IMR-90 (cell line): ENCODE results near the gene IFI44. TPM values are rescaled to one million over a fixed set of nuclear protein-coding genes. Genes with fewer than 3 reads are reported as not detected.

Source experiments
- ATAC-seq: fragments of 200-7000 bp; cut with Tn5 transposase; 2 replicates; pipeline ENCODE4 v1.9.1; 2020; ENCODE audit warnings: low read depth, mild to moderate bottlenecking, moderate library complexity
- BruUV-seq: library from RNA; stranded (reverse); fragments of 400-500 nt; replicated peaks from 2 replicates; lab custom pipeline; 2021; lab: Mats Ljungman, UMichigan
- CTCF ChIA-PET: fragments of 300-600 bp; formaldehyde crosslinking; extraction: SDS; loops from one replicate; lab custom pipeline; 2021; ENCODE audit warnings: antibody characterized with exemption; lab: Yijun Ruan, JAX
- POLR2A ChIA-PET: fragments of 300-600 bp; sonication (Branson Sonifier 250); formaldehyde crosslinking; loops from one replicate; lab custom pipeline; 2022; ENCODE audit warnings: antibody characterized with exemption; ENCODE audit not compliant: unreplicated experiment; lab: Charles Lee
- DNase-seq: peaks from one replicate; pipeline ENCODE4 v3.0.0; 2013
- H2AFZ ChIP-seq: replicated peaks from 2 replicates; pipeline ENCODE3; 2013; ENCODE audit warnings: low read length, mild to moderate bottlenecking; ENCODE audit not compliant: poor library complexity
- H2AK5ac ChIP-seq: 2 replicates; pipeline ENCODE4 v1.6.1; 2013; ENCODE audit warnings: low read depth, low read length, inconsistent platforms
- H2AK9ac ChIP-seq: replicated peaks from 2 replicates; pipeline ENCODE3; 2013; ENCODE audit warnings: mild to moderate bottlenecking, low read depth, low read length, moderate library complexity; ENCODE audit not compliant: poor library complexity
- H2BK120ac ChIP-seq: 2 replicates; pipeline ENCODE4 v1.6.1; 2013; ENCODE audit warnings: low read depth, low read length, inconsistent platforms
- H2BK15ac ChIP-seq: 3 replicates; pipeline ENCODE4 v1.6.1; 2013; ENCODE audit warnings: low read depth, low read length, inconsistent platforms
- H2BK20ac ChIP-seq: 2 replicates; pipeline ENCODE4 v1.6.1; 2013; ENCODE audit warnings: low read depth, mild to moderate bottlenecking, inconsistent platforms, low read length, moderate library complexity
- H2BK5ac ChIP-seq: 2 replicates; pipeline ENCODE4 v1.6.1; 2013; ENCODE audit warnings: mild to moderate bottlenecking, low read depth, low read length, inconsistent platforms; ENCODE audit not compliant: poor library complexity, severe bottlenecking
- H3K14ac ChIP-seq: replicated peaks from 2 replicates; pipeline ENCODE4 v1.6.1; 2013; ENCODE audit warnings: low read depth, low read length, inconsistent platforms
- H3K18ac ChIP-seq: 2 replicates; pipeline ENCODE4 v1.6.1; 2013; ENCODE audit warnings: low read depth, low read length, control low read depth
- H3K23ac ChIP-seq: 2 replicates; pipeline ENCODE4 v1.6.1; 2013; ENCODE audit warnings: low read depth, low read length, inconsistent platforms
- H3K27ac ChIP-seq: 2 replicates; pipeline ENCODE4 v1.5.1; 2013; ENCODE audit warnings: mild to moderate bottlenecking, control low read depth, low read length; ENCODE audit not compliant: insufficient read depth
- H3K27me3 ChIP-seq: 2 replicates; pipeline ENCODE4 v1.6.1; 2013; ENCODE audit warnings: low read length; ENCODE audit not compliant: control insufficient read depth, insufficient read depth
- H3K36me3 ChIP-seq: 2 replicates; pipeline ENCODE4 v1.6.1; 2013; ENCODE audit warnings: low read length, mixed read lengths; ENCODE audit not compliant: control insufficient read depth, insufficient read depth
- H3K4ac ChIP-seq: 2 replicates; pipeline ENCODE4 v1.6.1; 2013; ENCODE audit warnings: low read depth, low read length, inconsistent platforms
- H3K4me1 ChIP-seq: 2 replicates; pipeline ENCODE4 v1.6.1; 2013; ENCODE audit warnings: low read length, mixed read lengths; ENCODE audit not compliant: control insufficient read depth, insufficient read depth
- H3K4me2 ChIP-seq: 2 replicates; pipeline ENCODE4 v1.6.1; 2013; ENCODE audit warnings: low read depth, mild to moderate bottlenecking, control low read depth, low read length, moderate library complexity
- H3K4me3 ChIP-seq: 2 replicates; pipeline ENCODE4 v1.5.1; 2013; ENCODE audit warnings: low read depth, mild to moderate bottlenecking, control low read depth, low read length, moderate library complexity; ENCODE audit not compliant: insufficient read depth
- H3K56ac ChIP-seq: 2 replicates; pipeline ENCODE4 v1.6.1; 2013; ENCODE audit warnings: low read length, inconsistent platforms; ENCODE audit not compliant: insufficient read depth; ENCODE audit errors: extremely low read depth
- H3K79me1 ChIP-seq, 2 experiments: 2 replicates each; pipeline ENCODE4 v1.6.1; 2013; ENCODE audit warnings: low read length in 2 of 2, inconsistent platforms in 1 of 2, low read depth in 1 of 2
- H3K9ac ChIP-seq: 2 replicates; pipeline ENCODE4 v1.6.1; 2013; ENCODE audit warnings: low read depth, low read length, control low read depth
- H3K9me1 ChIP-seq: 2 replicates; pipeline ENCODE4 v1.6.1; 2013; ENCODE audit warnings: low read length, inconsistent platforms; ENCODE audit not compliant: insufficient read depth
- H3K9me3 ChIP-seq: 2 replicates; pipeline ENCODE4 v1.6.1; 2013; ENCODE audit warnings: low read length; ENCODE audit not compliant: control insufficient read depth, insufficient read depth
- H4K20me1 ChIP-seq: 2 replicates; pipeline ENCODE4 v1.6.1; 2013; ENCODE audit warnings: low read length, inconsistent platforms; ENCODE audit not compliant: insufficient read depth
- H4K5ac ChIP-seq: 2 replicates; pipeline ENCODE4 v1.6.1; 2013; ENCODE audit warnings: mild to moderate bottlenecking, low read depth, low read length, control low read depth
- H4K8ac ChIP-seq, 2 experiments: 2 replicates each; pipeline ENCODE4 v1.6.1; 2013; ENCODE audit warnings: low read depth in 2 of 2, low read length in 2 of 2, control low read depth in 1 of 2, inconsistent platforms in 1 of 2
- H4K91ac ChIP-seq: 2 replicates; pipeline ENCODE4 v1.6.1; 2013; ENCODE audit warnings: low read depth, low read length, inconsistent platforms; ENCODE audit not compliant: insufficient read depth
- CHD1 ChIP-seq: IDR thresholded peaks from 2 replicates; pipeline ENCODE4 v1.6.1; 2012; ENCODE audit warnings: low read depth, low read length, improper control_type of control experiment
- MAFK ChIP-seq: IDR thresholded peaks from 2 replicates; pipeline ENCODE4 v1.6.1; 2012; ENCODE audit warnings: low read depth, low read length, improper control_type of control experiment
- MXI1 ChIP-seq: IDR thresholded peaks from 2 replicates; pipeline ENCODE4 v1.6.1; 2012; ENCODE audit warnings: low read depth, mild to moderate bottlenecking, low read length, moderate library complexity, borderline replicate concordance
- RAD21 ChIP-seq: IDR thresholded peaks from 2 replicates; pipeline ENCODE4 v1.6.1; 2012; ENCODE audit warnings: low read length, improper control_type of control experiment
- SMC3 ChIP-seq: fragments of 150-350 bp; IDR thresholded peaks from 2 replicates; pipeline ENCODE4 v1.6.1; 2016; ENCODE audit warnings: low read depth, mild to moderate bottlenecking, antibody characterized with exemption, low read length, moderate library complexity
- WGBS, 2 experiments: methylation state at CpG; one replicate each; pipeline versions ENCODE4 v1.1.5 to v1.1.7; 2013; ENCODE audit warnings: missing lambda C conversion rate in 2 of 2; ENCODE audit not compliant: insufficient read length in 1 of 2; ENCODE audit errors: extremely low coverage in 2 of 2; 5-methylcytosine and 5-hydroxymethylcytosine counted together
- dilution Hi-C: fragments of 300-500 bp; cut with HindIII; formaldehyde crosslinking; loops from one replicate; pipeline ENCODE4 v1.14.3; 2018; ENCODE audit warnings: low sequenced_read_pairs; ENCODE audit not compliant: unreplicated experiment
- in situ Hi-C: fragments of 300-500 bp; cut with MboI; formaldehyde crosslinking; loops from 3 replicates; pipeline ENCODE4 v1.14.3; 2019; ENCODE audit warnings: low sequenced_read_pairs, inconsistent platforms, mixed read lengths
- intact Hi-C: fragments of 100-400 bp; cut with micrococcal nuclease; formaldehyde crosslinking; loops from 2 replicates; pipeline ENCODE4 v1.10.0; 2022
- polyA plus RNA-seq, 3 experiments: library from polyadenylated mRNA; depleted of rRNA; stranded (reverse); fragments of >200 nt; gene quantifications; 2 replicates each; pipeline ENCODE4 v1.2.3, GENCODE V29; 2012; ENCODE audit warnings: low replicate concordance in 1 of 3
- total RNA-seq: library from RNA; depleted of rRNA; stranded (reverse); fragments of >200 nt; gene quantifications from 2 replicates; pipeline ENCODE4 v1.2.3, GENCODE V29; 2012

IFI44 gene
- total and polyA plus RNA-seq, 2 of the 4 experiments (the other 2 are of a cell fraction): 2.2 to 2.7 TPM

- Histone ChIP-seq H3K79me1 (no peaks in the 10 kb centered on the region), H4K8ac (no peak overlapping the region), H2AFZ (no peak overlapping the region), H3K9me3 (no peaks in the 10 kb centered on the region), H2AK5ac (no peak overlapping the region), H3K36me3 (no peaks in the 10 kb centered on the region), H3K18ac (no peak overlapping the region), H3K9me1 (no peaks in the 10 kb centered on the region), H2BK5ac (no peak overlapping the region), H3K9ac (no peak overlapping the region), H3K14ac (no peak overlapping the region), H2AK9ac (no peak overlapping the region), H3K4ac (no peak overlapping the region), H3K27ac (no peak overlapping the region), H4K20me1 (no peaks in the 10 kb centered on the region), H3K23ac (no peak overlapping the region), H3K4me2 (no peak overlapping the region), H3K4me1 (peaks cover 7% of the 10 kb centered on the region), H2BK15ac (no peak overlapping the region), H3K27me3 (no peaks in the 10 kb centered on the region), H4K5ac (no peak overlapping the region), H3K4me3 (no peak overlapping the region), H4K91ac (no peak overlapping the region), H3K56ac (no peak overlapping the region), H2BK20ac (no peak overlapping the region), H2BK120ac (no peak overlapping the region)
- BruUV-seq: no TSS peak
- ChIA-PET CTCF (no interaction called here), POLR2A (no interaction called here)
- in situ Hi-C loops: no loop called here
- DNase-seq: no peak
- dilution Hi-C loops: no loop called here
- WGBS, 2 experiments: no CpG with 5 or more reads among the region's 3 CpGs
- ATAC-seq: no peak
- intact Hi-C loops: no loop called here
- no peak for TF ChIP-seq RAD21
- TF ChIP-seq MXI1: no peak
- no peak for TF ChIP-seq MAFK
- TF ChIP-seq CHD1: no peak
- TF ChIP-seq SMC3: no peak
Measured at GRCh38 chr1:78712467-78713051, 62.9 kb downstream of the IFI44 start.
